WTC11 (cell line): ENCODE measurements around the gene PLAAT3. TPM values are rescaled to one million over a fixed set of nuclear protein-coding genes. Genes with fewer than 3 reads are reported as not detected.

Source experiments
- ATAC-seq: fragments of 200-7000 bp; cut with Tn5 transposase; 2 replicates; pipeline ENCODE4 v1.10.0; 2021; ENCODE audit warnings: mild to moderate bottlenecking, moderate library complexity
- CTCF ChIA-PET: fragments of 300-600 bp; sonication (Branson Sonifier 250); formaldehyde crosslinking; loops from one replicate; lab custom pipeline; 2021; ENCODE audit warnings: antibody characterized with exemption; lab: Charles Lee
- POLR2A ChIA-PET: fragments of 350-600 bp; sonication (Branson Sonifier 250); formaldehyde crosslinking; loops from one replicate; lab custom pipeline; 2021; ENCODE audit warnings: antibody characterized with exemption; lab: Charles Lee
- DNase-seq: peaks from one replicate; pipeline ENCODE4 v3.0.0; 2021; ENCODE audit warnings: low spot score
- H3K27ac Mint-ChIP-seq: 2 replicates; pipeline ENCODE4 v1.8.0; 2021; ENCODE audit warnings: mixed read lengths
- H3K27me3 Mint-ChIP-seq: 2 replicates; pipeline ENCODE4 v1.8.0; 2021; ENCODE audit warnings: low read depth, mild to moderate bottlenecking, moderate library complexity, mixed read lengths
- H3K36me3 Mint-ChIP-seq: 2 replicates; pipeline ENCODE4 v1.8.0; 2021; ENCODE audit warnings: mixed read lengths
- H3K4me1 Mint-ChIP-seq: 2 replicates; pipeline ENCODE4 v1.8.0; 2022; ENCODE audit warnings: mixed read lengths
- H3K4me3 Mint-ChIP-seq: 2 replicates; pipeline ENCODE4 v1.8.0; 2021; ENCODE audit warnings: mild to moderate bottlenecking, moderate library complexity, mixed read lengths
- H3K9me3 Mint-ChIP-seq: 2 replicates; pipeline ENCODE4 v1.8.0; 2021; ENCODE audit warnings: mixed read lengths
- ATF3 ChIP-seq: sonication (generic); formaldehyde crosslinking; conservative IDR thresholded peaks from 2 replicates; pipeline ENCODE4 v1.8.1; 2022; ENCODE audit warnings: mild to moderate bottlenecking, missing genetic modification reagents
- CBFB ChIP-seq: sonication (generic); formaldehyde crosslinking; IDR thresholded peaks from 2 replicates; pipeline ENCODE4 v1.8.1; 2022; ENCODE audit warnings: mild to moderate bottlenecking, low read depth, missing genetic modification reagents
- CDX4 ChIP-seq: fragments of 250-450 bp; sonication (Bioruptor Pico); IDR thresholded peaks from 2 replicates; pipeline ENCODE4 v1.9.0; 2021; ENCODE audit warnings: moderate library complexity, mild to moderate bottlenecking, inconsistent platforms, borderline replicate concordance
- CREM ChIP-seq: sonication (generic); formaldehyde crosslinking; IDR thresholded peaks from 2 replicates; pipeline ENCODE4 v1.8.1; 2022; ENCODE audit warnings: mild to moderate bottlenecking, missing genetic modification reagents, moderate library complexity
- CTCF ChIP-seq: fragments of 200-600 bp; IDR thresholded peaks from 2 replicates; pipeline ENCODE4 v1.8.0; 2022; ENCODE audit warnings: antibody characterized with exemption
- FOXJ3 ChIP-seq: sonication (generic); formaldehyde crosslinking; IDR thresholded peaks from 2 replicates; pipeline ENCODE4 v1.9.0; 2021; ENCODE audit warnings: missing genetic modification reagents, mild to moderate bottlenecking, borderline replicate concordance
- GRHL2 ChIP-seq: fragments of 250-450 bp; sonication (Bioruptor Pico); IDR thresholded peaks from 2 replicates; pipeline ENCODE4 v1.8.0; 2022; ENCODE audit warnings: mild to moderate bottlenecking, moderate library complexity; ENCODE audit not compliant: insufficient replicate concordance, severe bottlenecking
- HMGA2 ChIP-seq: fragments of 250-450 bp; sonication (Bioruptor Pico); IDR thresholded peaks from 2 replicates; pipeline ENCODE4 v1.4.0; 2021; ENCODE audit warnings: mild to moderate bottlenecking, moderate library complexity
- IRF2 ChIP-seq: sonication (generic); formaldehyde crosslinking; IDR thresholded peaks from 2 replicates; pipeline ENCODE4 v1.8.0; 2022; ENCODE audit warnings: low read depth, missing genetic modification reagents, borderline replicate concordance
- MLX ChIP-seq: sonication (generic); formaldehyde crosslinking; IDR thresholded peaks from 2 replicates; pipeline ENCODE4 v1.8.1; 2023; ENCODE audit warnings: mild to moderate bottlenecking, missing genetic modification reagents, moderate library complexity
- NFATC4 ChIP-seq: fragments of 250-450 bp; sonication (Bioruptor Pico); IDR thresholded peaks from 2 replicates; pipeline ENCODE4 v1.9.0; 2021; ENCODE audit warnings: mild to moderate bottlenecking
- NR2C2 ChIP-seq: sonication (generic); formaldehyde crosslinking; IDR thresholded peaks from 2 replicates; pipeline ENCODE4 v1.8.0; 2022; ENCODE audit warnings: mild to moderate bottlenecking, missing genetic modification reagents
- OVOL2 ChIP-seq: fragments of 250-450 bp; sonication (Bioruptor Pico); IDR thresholded peaks from 2 replicates; pipeline ENCODE4 v1.9.0; 2021; ENCODE audit warnings: mild to moderate bottlenecking, borderline replicate concordance
- PRRX2 ChIP-seq: fragments of 250-450 bp; sonication (Bioruptor Pico); IDR thresholded peaks from 2 replicates; pipeline ENCODE4 v1.8.0; 2021; ENCODE audit warnings: mild to moderate bottlenecking
- SMAD4 ChIP-seq: sonication (generic); formaldehyde crosslinking; IDR thresholded peaks from 2 replicates; pipeline ENCODE4 v1.8.0; 2022; ENCODE audit warnings: mild to moderate bottlenecking, missing genetic modification reagents
- USF1 ChIP-seq: sonication (generic); formaldehyde crosslinking; IDR thresholded peaks from 2 replicates; pipeline ENCODE4 v1.8.0; 2022; ENCODE audit warnings: mild to moderate bottlenecking, missing genetic modification reagents
- ZNF138 ChIP-seq: sonication (generic); formaldehyde crosslinking; conservative IDR thresholded peaks from 2 replicates; pipeline ENCODE4 v1.8.1; 2022; ENCODE audit warnings: mild to moderate bottlenecking, moderate library complexity, missing genetic modification reagents
- ZNF232 ChIP-seq: sonication (generic); formaldehyde crosslinking; IDR thresholded peaks from 2 replicates; pipeline ENCODE4 v1.8.0; 2022; ENCODE audit warnings: mild to moderate bottlenecking, missing genetic modification reagents
- ZNF263 ChIP-seq: sonication (generic); formaldehyde crosslinking; IDR thresholded peaks from 2 replicates; pipeline ENCODE4 v1.8.1; 2022; ENCODE audit warnings: low read depth, mild to moderate bottlenecking, moderate library complexity, missing genetic modification reagents
- ZNF317 ChIP-seq: sonication (generic); formaldehyde crosslinking; IDR thresholded peaks from 2 replicates; pipeline ENCODE4 v1.8.1; 2023; ENCODE audit warnings: low read depth, mild to moderate bottlenecking, moderate library complexity, missing genetic modification reagents, borderline replicate concordance
- ZNF532 ChIP-seq: fragments of 250-450 bp; sonication (Bioruptor Pico); IDR thresholded peaks from 2 replicates; pipeline ENCODE4 v1.9.0; 2021; ENCODE audit warnings: mild to moderate bottlenecking, borderline replicate concordance
- ZSCAN18 ChIP-seq: fragments of 250-450 bp; sonication (Bioruptor Pico); IDR thresholded peaks from 2 replicates; pipeline ENCODE4 v2.1.2; 2022; ENCODE audit warnings: mild to moderate bottlenecking, moderate library complexity
- total RNA-seq: library from RNA; stranded (reverse); gene quantifications from 3 replicates; pipeline ENCODE4 v1.2.3, GENCODE V29; 2021

The PLAAT3 gene
- total RNA-seq, 1 experiment from 2014 or later: 160 TPM

- TF ChIP-seq USF1 (CRISPR knock-in tag) (no peak), HMGA2 (CRISPR knock-in tag) (no peak), ZSCAN18 (no peak), ZNF263 (CRISPR knock-in tag) (no peak), GRHL2 (CRISPR knock-in tag) (no peak)
These were observed 49.6 kb upstream of the PLAAT3 start (continued) for GRCh38 chr11:63663809-63664208.

GRCh38 chr11:63660972-63661371 lies 46.7 kb upstream of the PLAAT3 start:
- ChIA-PET POLR2A (interaction anchor here (0.7 kb wide), 1 partner anchor 169 kb away, joined by 3 read pairs; no protein-coding TSS in a partner anchor), CTCF (interaction anchor here (0.6 to 1.0 kb wide), 2 partner anchors 21 to 79 kb away, joined by 3 read pairs; no protein-coding TSS in a partner anchor)
- Mint-ChIP-seq H3K9me3 (no peaks in the 10 kb centered on the region), H3K27me3 (no peaks in the 10 kb centered on the region), H3K36me3 (peaks cover 15% of the 10 kb centered on the region), H3K4me3 (no peak overlapping the region), H3K4me1 (peaks cover 8% of the 10 kb centered on the region), H3K27ac (no peak overlapping the region)
- DNase-seq: no peak
- no peak for TF ChIP-seq IRF2 (CRISPR knock-in tag)
- TF ChIP-seq CDX4 (CRISPR knock-in tag): no peak
- TF ChIP-seq ZNF232 (CRISPR knock-in tag): no peak
- no peak for TF ChIP-seq FOXJ3 (CRISPR knock-in tag)
- TF ChIP-seq ZNF317 (CRISPR knock-in tag): no peak
- no peak for TF ChIP-seq OVOL2
- TF ChIP-seq ZNF532: no peak
- TF ChIP-seq NFATC4: no peak
- TF ChIP-seq ATF3 (CRISPR knock-in tag): no peak
- TF ChIP-seq PRRX2 (CRISPR knock-in tag): no peak
- no peak for TF ChIP-seq SMAD4
- TF ChIP-seq NR2C2 (CRISPR knock-in tag): no peak
- TF ChIP-seq ZNF138: no peak
- TF ChIP-seq CBFB (CRISPR knock-in tag): no peak
- TF ChIP-seq CTCF: no peak
- no peak for TF ChIP-seq GRHL2 (CRISPR knock-in tag)
- TF ChIP-seq CREM (CRISPR knock-in tag): no peak
- TF ChIP-seq MLX (CRISPR knock-in tag): no peak
- no peak for ATAC-seq
